K562 (cell line): ENCODE data around the gene SLC8A2. TPM values are rescaled to one million over a fixed set of nuclear protein-coding genes. Genes with fewer than 3 reads are reported as not detected.

Experiments
- ARID1B ChIP-seq: fragments of 450-650 bp; IDR thresholded peaks from 2 replicates; pipeline ENCODE4 v1.6.1; 2016; ENCODE audit warnings: antibody characterized with exemption, mild to moderate bottlenecking, inconsistent platforms
- CREBBP ChIP-seq: IDR thresholded peaks from one replicate; pipeline ENCODE4 v1.6.1; 2012; ENCODE audit warnings: low read depth, mild to moderate bottlenecking, control low read depth, inconsistent platforms, low read length
- CSDE1 ChIP-seq, 2 experiments: fragments of 450-650 bp; IDR thresholded peaks; 2 replicates each; pipeline ENCODE4 v1.6.1; 2016; ENCODE audit warnings: mild to moderate bottlenecking in 1 of 2
- EHMT2 ChIP-seq: fragments of 450-650 bp; IDR thresholded peaks from 2 replicates; pipeline ENCODE4 v1.6.1; 2018; ENCODE audit warnings: antibody characterized with exemption
- ELF4 ChIP-seq: fragments of 450-650 bp; formaldehyde crosslinking; IDR thresholded peaks from 2 replicates; pipeline ENCODE4 v1.4.0; 2022; ENCODE audit warnings: missing genetic modification characterization
- GTF2E2 ChIP-seq: fragments of 200-800 bp; sonication (Bioruptor generic); IDR thresholded peaks from 2 replicates; pipeline ENCODE4 v1.6.1; 2016; ENCODE audit warnings: missing genetic modification characterization, missing compliant biosample characterization
- HDGF ChIP-seq: fragments of 450-650 bp; IDR thresholded peaks from 2 replicates; pipeline ENCODE4 v1.6.1; 2016
- KDM2B ChIP-seq: fragments of 250-450 bp; sonication (Bioruptor Pico); IDR thresholded peaks from 2 replicates; pipeline ENCODE4 v1.8.0; 2021; ENCODE audit warnings: mild to moderate bottlenecking, moderate library complexity
- MBD2 ChIP-seq: sonication (generic); IDR thresholded peaks from 2 replicates; pipeline ENCODE4 v1.6.1; 2016; ENCODE audit warnings: low read depth, borderline replicate concordance
- MCM7 ChIP-seq, 2 experiments: fragments of 450-650 bp; IDR thresholded peaks; 2 replicates each; pipeline ENCODE4 v1.6.1; 2016 to 2018
- MIER1 ChIP-seq: fragments of 450-650 bp; IDR thresholded peaks from 2 replicates; pipeline ENCODE4 v1.6.1; 2016; ENCODE audit warnings: antibody characterized with exemption, mild to moderate bottlenecking, low read depth
- NFIC ChIP-seq: fragments of 450-650 bp; IDR thresholded peaks from 2 replicates; pipeline ENCODE4 v1.6.1; 2017; ENCODE audit warnings: mild to moderate bottlenecking, inconsistent platforms
- SMARCA4 ChIP-seq: fragments of 450-650 bp; IDR thresholded peaks from 2 replicates; pipeline ENCODE4 v1.6.1; 2016
- SMARCA5 ChIP-seq: fragments of 450-650 bp; IDR thresholded peaks from 2 replicates; pipeline ENCODE4 v1.6.1; 2016
- TAF15 ChIP-seq: fragments of 200-400 bp; formaldehyde crosslinking; IDR thresholded peaks from 2 replicates; pipeline ENCODE4 v1.6.1; 2017; ENCODE audit warnings: mild to moderate bottlenecking, low read depth, low read length, moderate library complexity
- WHSC1 ChIP-seq: IDR thresholded peaks from one replicate; pipeline ENCODE4 v1.6.1; 2012; ENCODE audit warnings: low read length, control low read depth, inconsistent platforms
- ZC3H8 ChIP-seq: fragments of 450-650 bp; IDR thresholded peaks from 2 replicates; pipeline ENCODE4 v1.6.1; 2017
- ZFX ChIP-seq: sonication (generic); formaldehyde crosslinking; IDR thresholded peaks from 2 replicates; pipeline ENCODE4 v1.8.0; 2022; ENCODE audit warnings: mild to moderate bottlenecking, missing genetic modification reagents, moderate library complexity
- ZNF121 ChIP-seq: sonication (generic); formaldehyde crosslinking; conservative IDR thresholded peaks from 2 replicates; pipeline ENCODE4 v1.8.0; 2022; ENCODE audit warnings: missing genetic modification reagents
- ZNF239 ChIP-seq: fragments of 250-450 bp; sonication (Bioruptor Pico); IDR thresholded peaks from 2 replicates; pipeline ENCODE4 v1.4.0; 2020; ENCODE audit warnings: mild to moderate bottlenecking
- ZNF764 ChIP-seq: fragments of 250-450 bp; sonication (Bioruptor Pico); IDR thresholded peaks from 2 replicates; pipeline ENCODE4 v1.4.0; 2020; ENCODE audit warnings: low read depth, mild to moderate bottlenecking, moderate library complexity
- polyA plus RNA-seq, 8 experiments: library from polyadenylated mRNA; depleted of rRNA in 4 of 8; stranded (reverse) in 5 of 8; unstranded in 3 of 8; fragments of >200 nt; fragmentation: Nextera tagmentation in 2 of 8; fragmentation: Illumina TruSeq in 1 of 8; extraction: Ambion mirVana in 2 of 8; extraction: Trizol in 1 of 8; gene quantifications; 2 replicates each; pipeline versions ENCODE4 v1.2.1 to v1.2.3, GENCODE V29; 2011 to 2014; ENCODE audit warnings: inconsistent platforms in 1 of 8, missing spikeins in 1 of 8
- total RNA-seq, 7 experiments: library from RNA; depleted of rRNA in 6 of 7; stranded (reverse); fragments of >200 nt in 6 of 7; fragmentation: Illumina TruSeq in 2 of 7; extraction: Trizol in 2 of 7; gene quantifications; 2 replicates each; pipeline versions ENCODE4 v1.2.1 to v1.2.3, GENCODE V29; 2011 to 2021; ENCODE audit warnings: low replicate concordance in 1 of 7
- TF ChIP-seq, protein P1 (sequence below): fragments of 450-650 bp; formaldehyde crosslinking; IDR thresholded peaks from 2 replicates; pipeline ENCODE4 v1.4.0; 2022; ENCODE audit warnings: missing genetic modification characterization
- TF ChIP-seq, protein P2 (sequence below): fragments of 450-650 bp; IDR thresholded peaks from 2 replicates; pipeline ENCODE4 v1.6.1; 2016; ENCODE audit warnings: antibody characterized with exemption
- TF ChIP-seq, protein P3 (sequence below): fragments of 450-650 bp; IDR thresholded peaks from 2 replicates; pipeline ENCODE4 v1.7.0; 2016; ENCODE audit warnings: borderline replicate concordance
- TF ChIP-seq, protein P4 (sequence below): fragments of 450-650 bp; IDR thresholded peaks from 2 replicates; pipeline ENCODE4 v1.6.1; 2016

The SLC8A2 gene
- total and polyA plus RNA-seq, 9 of the 15 experiments (the other 6 are each of a cell fraction or from before 2014, with no cell fraction given) = 0.07 to 0.66 (median 0.24) TPM; not detected in 3

DNA sequence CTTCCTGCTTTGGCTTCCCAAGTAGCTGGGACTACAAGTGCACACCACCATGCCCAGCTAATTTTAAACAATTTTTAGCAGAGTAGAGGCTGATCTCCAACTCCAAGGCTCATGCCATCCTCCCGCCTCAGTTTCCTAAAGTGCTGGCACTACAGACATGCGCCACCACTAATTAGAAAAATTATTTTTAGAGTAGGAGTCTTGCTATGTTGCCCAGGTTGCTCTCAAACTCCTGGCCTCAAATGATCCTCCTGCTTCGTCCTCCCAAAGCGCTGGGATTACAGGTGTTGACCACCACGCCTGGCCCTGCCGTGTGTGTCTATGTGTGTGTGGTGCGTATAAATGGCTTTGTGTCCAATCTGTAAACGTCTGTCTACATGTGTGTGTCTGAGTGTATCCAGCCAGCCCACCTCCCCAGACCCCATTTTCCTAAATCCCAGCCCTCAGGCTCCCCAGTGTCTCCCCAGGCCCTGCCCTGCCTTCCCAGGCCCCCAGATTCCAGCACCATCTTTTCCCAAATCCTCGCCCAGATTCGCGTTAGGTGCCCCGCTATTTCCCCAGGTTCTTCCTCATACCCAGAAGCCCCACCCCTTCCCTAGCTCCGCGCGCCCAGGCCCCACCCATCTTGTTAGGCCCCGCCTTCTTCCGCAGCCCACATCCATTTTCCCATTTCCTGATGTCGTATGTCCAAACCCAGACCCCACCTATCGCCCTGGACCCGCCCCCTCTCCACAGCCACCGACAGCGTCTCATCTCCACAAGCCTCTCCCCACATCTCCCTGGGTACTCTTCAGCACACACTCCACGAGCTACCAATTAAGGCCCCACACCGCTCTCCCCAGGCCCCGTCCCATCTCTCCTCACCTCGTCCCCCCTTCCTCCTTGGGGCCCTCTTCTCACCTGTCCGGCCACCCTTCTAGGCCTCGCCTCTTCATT, 24.9 kb downstream of the SLC8A2 start (continued):
- TF ChIP-seq, protein P1, sequence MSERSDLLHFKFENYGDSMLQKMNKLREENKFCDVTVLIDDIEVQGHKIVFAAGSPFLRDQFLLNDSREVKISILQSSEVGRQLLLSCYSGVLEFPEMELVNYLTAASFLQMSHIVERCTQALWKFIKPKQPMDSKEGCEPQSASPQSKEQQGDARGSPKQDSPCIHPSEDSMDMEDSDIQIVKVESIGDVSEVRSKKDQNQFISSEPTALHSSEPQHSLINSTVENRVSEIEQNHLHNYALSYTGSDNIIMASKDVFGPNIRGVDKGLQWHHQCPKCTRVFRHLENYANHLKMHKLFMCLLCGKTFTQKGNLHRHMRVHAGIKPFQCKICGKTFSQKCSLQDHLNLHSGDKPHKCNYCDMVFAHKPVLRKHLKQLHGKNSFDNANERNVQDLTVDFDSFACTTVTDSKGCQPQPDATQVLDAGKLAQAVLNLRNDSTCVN = 0 out of 2 replicates have a peak, but pooled peaks have one; percentile 72
- peak; percentile 70 for TF ChIP-seq ZFX (CRISPR knock-in tag)
- no peak for TF ChIP-seq WHSC1
- peak; percentile 88 for TF ChIP-seq SMARCA5
- 0 out of 2 replicates have a peak, but pooled peaks have one; percentile 23 for TF ChIP-seq ZNF764 (CRISPR knock-in tag)
- TF ChIP-seq SMARCA4 = peak; percentile 37; the same call in 1 of the 2 replicates
- TF ChIP-seq KDM2B (CRISPR knock-in tag) = no peak
- TF ChIP-seq GTF2E2 (tag) = no peak
- TF ChIP-seq ZNF239 (CRISPR knock-in tag) = no peak
- 0 out of 4 replicates have a peak, but pooled peaks of 1 of the 2 experiments have one; percentile 35 for TF ChIP-seq CSDE1 (IDR thresholded peaks at IDR 0.05)
- TF ChIP-seq MBD2 = 0 out of 2 replicates have a peak, but pooled peaks have one; percentile 6
- peak; percentile 65 for TF ChIP-seq ARID1B
- TF ChIP-seq TAF15 = no peak
- TF ChIP-seq ZC3H8 = 0 out of 2 replicates have a peak, but pooled peaks have one; percentile 56
- TF ChIP-seq, protein P2, sequence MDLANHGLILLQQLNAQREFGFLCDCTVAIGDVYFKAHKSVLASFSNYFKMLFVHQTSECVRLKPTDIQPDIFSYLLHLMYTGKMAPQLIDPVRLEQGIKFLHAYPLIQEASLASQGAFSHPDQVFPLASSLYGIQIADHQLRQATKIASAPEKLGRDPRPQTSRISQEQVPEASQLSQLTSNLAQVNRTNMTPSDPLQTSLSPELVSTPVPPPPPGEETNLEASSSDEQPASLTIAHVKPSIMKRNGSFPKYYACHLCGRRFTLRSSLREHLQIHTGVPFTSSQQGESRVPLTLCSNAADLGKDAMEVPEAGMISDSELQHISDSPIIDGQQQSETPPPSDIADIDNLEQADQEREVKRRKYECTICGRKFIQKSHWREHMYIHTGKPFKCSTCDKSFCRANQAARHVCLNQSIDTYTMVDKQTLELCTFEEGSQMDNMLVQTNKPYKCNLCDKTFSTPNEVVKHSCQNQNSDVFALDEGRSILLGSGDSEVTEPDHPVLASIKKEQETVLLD = peak; percentile 57; the same call in 1 of the 2 replicates
- peak; percentile 98 for TF ChIP-seq HDGF
- TF ChIP-seq, protein P3, sequence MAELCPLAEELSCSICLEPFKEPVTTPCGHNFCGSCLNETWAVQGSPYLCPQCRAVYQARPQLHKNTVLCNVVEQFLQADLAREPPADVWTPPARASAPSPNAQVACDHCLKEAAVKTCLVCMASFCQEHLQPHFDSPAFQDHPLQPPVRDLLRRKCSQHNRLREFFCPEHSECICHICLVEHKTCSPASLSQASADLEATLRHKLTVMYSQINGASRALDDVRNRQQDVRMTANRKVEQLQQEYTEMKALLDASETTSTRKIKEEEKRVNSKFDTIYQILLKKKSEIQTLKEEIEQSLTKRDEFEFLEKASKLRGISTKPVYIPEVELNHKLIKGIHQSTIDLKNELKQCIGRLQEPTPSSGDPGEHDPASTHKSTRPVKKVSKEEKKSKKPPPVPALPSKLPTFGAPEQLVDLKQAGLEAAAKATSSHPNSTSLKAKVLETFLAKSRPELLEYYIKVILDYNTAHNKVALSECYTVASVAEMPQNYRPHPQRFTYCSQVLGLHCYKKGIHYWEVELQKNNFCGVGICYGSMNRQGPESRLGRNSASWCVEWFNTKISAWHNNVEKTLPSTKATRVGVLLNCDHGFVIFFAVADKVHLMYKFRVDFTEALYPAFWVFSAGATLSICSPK = peak; percentile 83; the same call in 1 of the 2 replicates
- peak; percentile 22; the same call in 1 of the 2 replicates for TF ChIP-seq NFIC
- peak; percentile 59 to 71; a peak in 2 of 4 replicates for TF ChIP-seq MCM7 (IDR thresholded peaks at IDR 0.05)
- TF ChIP-seq, protein P4, sequence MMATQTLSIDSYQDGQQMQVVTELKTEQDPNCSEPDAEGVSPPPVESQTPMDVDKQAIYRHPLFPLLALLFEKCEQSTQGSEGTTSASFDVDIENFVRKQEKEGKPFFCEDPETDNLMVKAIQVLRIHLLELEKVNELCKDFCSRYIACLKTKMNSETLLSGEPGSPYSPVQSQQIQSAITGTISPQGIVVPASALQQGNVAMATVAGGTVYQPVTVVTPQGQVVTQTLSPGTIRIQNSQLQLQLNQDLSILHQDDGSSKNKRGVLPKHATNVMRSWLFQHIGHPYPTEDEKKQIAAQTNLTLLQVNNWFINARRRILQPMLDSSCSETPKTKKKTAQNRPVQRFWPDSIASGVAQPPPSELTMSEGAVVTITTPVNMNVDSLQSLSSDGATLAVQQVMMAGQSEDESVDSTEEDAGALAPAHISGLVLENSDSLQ = peak; percentile 81
- peak; percentile 82 for TF ChIP-seq MIER1
- peak; percentile 76; the same call in 1 of the 2 replicates for TF ChIP-seq EHMT2
- TF ChIP-seq ZNF121 (CRISPR knock-in tag) = peak; percentile 83
- peak; percentile 93 for TF ChIP-seq ELF4 (CRISPR knock-in tag)
- TF ChIP-seq CREBBP = no peak
